ENCODE data around the gene IAH1.

IAH1 gene

DNA sequence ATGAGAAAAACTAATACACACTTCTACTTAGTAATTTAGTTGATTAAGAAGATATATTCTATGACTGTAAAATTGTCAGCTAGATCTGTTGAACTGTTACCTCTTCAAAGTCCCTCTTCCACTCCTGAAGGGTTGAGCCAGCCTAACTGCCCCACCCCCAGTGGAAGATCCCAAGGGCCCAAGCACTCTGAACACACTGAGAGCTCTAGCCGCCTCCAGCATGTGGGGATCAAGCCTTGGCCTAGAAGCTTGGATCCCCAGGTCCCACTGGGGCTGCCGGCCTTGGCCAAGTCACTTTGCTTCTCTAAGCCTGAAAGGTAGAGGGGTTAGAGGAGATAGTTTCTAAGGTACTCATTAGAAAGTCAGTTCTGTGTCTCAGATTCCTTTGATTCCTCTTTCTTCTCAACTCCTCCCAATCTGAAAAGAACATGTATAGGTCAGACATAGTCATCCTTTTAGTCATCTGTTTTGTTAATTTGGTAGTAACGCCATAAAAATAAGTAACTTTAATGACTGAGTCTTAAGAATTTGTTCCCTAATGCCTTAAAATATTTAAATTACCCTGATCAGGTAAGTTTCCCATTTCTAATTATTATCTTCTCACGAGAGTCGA, 45.3 kb upstream of the IAH1 start:
- TF ChIP-seq ZNF221 (tag by site-specific recombination; IDR thresholded peaks at IDR 0.05; ENCODE audit: borderline replicate concordance), result no peak
- no peak for TF ChIP-seq ZIC2 (tag by site-specific recombination; IDR thresholded peaks at IDR 0.05)
- TF ChIP-seq, protein P1, sequence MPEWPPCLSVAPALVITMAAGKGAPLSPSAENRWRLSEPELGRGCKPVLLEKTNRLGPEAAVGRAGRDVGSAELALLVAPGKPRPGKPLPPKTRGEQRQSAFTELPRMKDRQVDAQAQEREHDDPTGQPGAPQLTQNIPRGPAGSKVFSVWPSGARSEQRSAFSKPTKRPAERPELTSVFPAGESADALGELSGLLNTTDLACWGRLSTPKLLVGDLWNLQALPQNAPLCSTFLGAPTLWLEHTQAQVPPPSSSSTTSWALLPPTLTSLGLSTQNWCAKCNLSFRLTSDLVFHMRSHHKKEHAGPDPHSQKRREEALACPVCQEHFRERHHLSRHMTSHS (tag by site-specific recombination; IDR thresholded peaks at IDR 0.05), result no peak
- no peak for TF ChIP-seq ZNF473 (tag by site-specific recombination; IDR thresholded peaks at IDR 0.05)
- TF ChIP-seq ZNF16 (tag by site-specific recombination; IDR thresholded peaks at IDR 0.05; ENCODE audit: low read depth), result no peak
- no peak for TF ChIP-seq SCRT1 (tag by site-specific recombination; IDR thresholded peaks at IDR 0.05; ENCODE audit: borderline replicate concordance)
- TF ChIP-seq OSR2 (tag by site-specific recombination; IDR thresholded peaks at IDR 0.05), result no peak
- TF ChIP-seq RBAK (tag by site-specific recombination; IDR thresholded peaks at IDR 0.05), result no peak
- CTCF ChIA-PET, result interaction anchor here (0.6 to 1.4 kb wide), 3 partner anchors 262 to 313 kb away, joined by 3 to 4 read pairs (median 3); no protein-coding TSS in a partner anchor
- H3K9me3 ChIP-seq (ENCODE audit: control insufficient read depth, insufficient read depth, low read depth, low read length), result no peaks in the 10 kb centered on the region
- H3K27ac ChIP-seq (ENCODE audit: extremely low read depth, low read depth, low read length), result no peak overlapping the region
- no peaks in the 10 kb centered on the region for H3K4me1 ChIP-seq (ENCODE audit: control insufficient read depth, insufficient read depth, low read length)
- no peak overlapping the region for H3K4me3 ChIP-seq (ENCODE audit: low read depth, low read length)
- POLR2A ChIA-PET, result no interaction called here
- peaks cover 55 to 61% of the 10 kb centered on the region in 2 experiments for H3K36me3 ChIP-seq (ENCODE audit: control insufficient read depth in 2 of 2, insufficient read depth in 1 of 2, low read length in 2 of 2)

DNA sequence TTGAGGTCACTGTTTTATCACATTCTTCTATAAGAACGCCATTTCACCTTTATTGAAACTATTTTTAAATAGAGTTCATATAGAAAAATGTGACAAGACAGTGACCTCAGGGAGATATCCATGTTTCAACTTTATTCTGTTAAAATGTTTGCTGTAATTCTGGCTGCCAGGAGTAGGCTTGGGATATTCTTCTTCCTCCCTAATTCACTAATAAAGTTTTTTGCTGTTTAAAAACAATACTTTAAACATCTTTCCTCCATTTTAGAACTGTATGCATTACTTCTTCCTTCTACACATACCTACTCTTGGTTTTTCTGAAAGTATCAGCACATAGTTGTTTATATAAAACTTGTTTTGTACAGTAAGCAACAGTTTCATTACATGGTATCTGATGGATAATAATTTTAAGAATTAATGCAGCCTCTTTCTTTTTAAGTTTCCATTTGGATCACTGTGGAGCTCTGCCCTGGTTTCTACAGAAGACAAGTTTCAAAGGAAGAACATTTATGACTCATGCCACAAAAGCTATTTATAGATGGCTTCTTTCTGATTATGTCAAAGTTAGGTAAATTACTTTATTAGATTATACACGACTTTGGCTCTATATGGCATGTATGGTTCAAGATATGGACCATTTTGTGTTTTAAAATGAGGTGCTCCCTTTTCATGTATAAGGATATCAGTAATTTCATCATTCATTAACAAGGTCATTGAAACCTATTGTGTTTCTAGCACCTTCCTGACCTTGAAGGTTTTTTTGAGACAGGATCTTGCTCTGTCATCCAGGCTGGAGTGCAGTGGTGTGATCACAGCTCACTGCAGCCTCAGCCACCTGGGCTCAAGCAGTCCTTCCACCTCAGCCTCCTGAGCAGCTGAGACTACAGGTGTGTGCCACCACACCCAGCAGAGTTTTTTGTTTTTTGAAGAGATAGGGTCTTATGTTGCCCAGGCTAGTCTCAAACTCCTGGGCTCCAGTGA, 43.7 kb upstream of the IAH1 start:
- POLR2A ChIA-PET, result no interaction called here
- no peak overlapping the region for H3K4me3 ChIP-seq (ENCODE audit: low read depth, low read length)
- H3K9me3 ChIP-seq (ENCODE audit: control insufficient read depth, insufficient read depth, low read depth, low read length), result no peaks in the 10 kb centered on the region
- H3K4me1 ChIP-seq (ENCODE audit: control insufficient read depth, insufficient read depth, low read length), result no peaks in the 10 kb centered on the region
- no peak overlapping the region for H3K27ac ChIP-seq (ENCODE audit: extremely low read depth, low read depth, low read length)
- no peak for TF ChIP-seq ZNF837 (tag by site-specific recombination; IDR thresholded peaks at IDR 0.05)
- no peak for TF ChIP-seq TRIM28 (IDR thresholded peaks at IDR 0.05; ENCODE audit: borderline replicate concordance, low read length)
- TF ChIP-seq, protein P2, sequence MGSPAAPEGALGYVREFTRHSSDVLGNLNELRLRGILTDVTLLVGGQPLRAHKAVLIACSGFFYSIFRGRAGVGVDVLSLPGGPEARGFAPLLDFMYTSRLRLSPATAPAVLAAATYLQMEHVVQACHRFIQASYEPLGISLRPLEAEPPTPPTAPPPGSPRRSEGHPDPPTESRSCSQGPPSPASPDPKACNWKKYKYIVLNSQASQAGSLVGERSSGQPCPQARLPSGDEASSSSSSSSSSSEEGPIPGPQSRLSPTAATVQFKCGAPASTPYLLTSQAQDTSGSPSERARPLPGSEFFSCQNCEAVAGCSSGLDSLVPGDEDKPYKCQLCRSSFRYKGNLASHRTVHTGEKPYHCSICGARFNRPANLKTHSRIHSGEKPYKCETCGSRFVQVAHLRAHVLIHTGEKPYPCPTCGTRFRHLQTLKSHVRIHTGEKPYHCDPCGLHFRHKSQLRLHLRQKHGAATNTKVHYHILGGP (tag by site-specific recombination; IDR thresholded peaks at IDR 0.05), result no peak
- CTCF ChIA-PET, result no interaction called here
- H3K36me3 ChIP-seq (ENCODE audit: control insufficient read depth in 2 of 2, insufficient read depth in 1 of 2, low read length in 2 of 2), result peaks cover 61 to 72% of the 10 kb centered on the region in 2 experiments

- Histone ChIP-seq H3K9me3 (ENCODE audit: control insufficient read depth, insufficient read depth, low read depth, low read length) (no peaks in the 10 kb centered on the region), H3K27ac (ENCODE audit: extremely low read depth, low read depth, low read length) (no peak overlapping the region), H3K4me3 (ENCODE audit: low read depth, low read length) (no peak overlapping the region), H3K4me1 (ENCODE audit: control insufficient read depth, insufficient read depth, low read length) (no peaks in the 10 kb centered on the region), H3K36me3 (ENCODE audit: control insufficient read depth in 2 of 2, insufficient read depth in 1 of 2, low read length in 2 of 2) (peaks cover 82 to 87% of the 10 kb centered on the region in 2 experiments)
- ChIA-PET POLR2A (interaction anchor here (0.7 kb wide), 1 partner anchor 18 kb away, joined by 3 read pairs; no protein-coding TSS in a partner anchor), CTCF (interaction anchor here (0.6 kb wide), 1 partner anchor 195 kb away, joined by 3 read pairs; no protein-coding TSS in a partner anchor)
- TF ChIP-seq ZNF274 (IDR thresholded peaks at IDR 0.05; ENCODE audit: low read length), result no peak
- no peak for TF ChIP-seq ZNF274 (tag by site-specific recombination; IDR thresholded peaks at IDR 0.05; ENCODE audit: borderline replicate concordance)
- TF ChIP-seq, protein P3, sequence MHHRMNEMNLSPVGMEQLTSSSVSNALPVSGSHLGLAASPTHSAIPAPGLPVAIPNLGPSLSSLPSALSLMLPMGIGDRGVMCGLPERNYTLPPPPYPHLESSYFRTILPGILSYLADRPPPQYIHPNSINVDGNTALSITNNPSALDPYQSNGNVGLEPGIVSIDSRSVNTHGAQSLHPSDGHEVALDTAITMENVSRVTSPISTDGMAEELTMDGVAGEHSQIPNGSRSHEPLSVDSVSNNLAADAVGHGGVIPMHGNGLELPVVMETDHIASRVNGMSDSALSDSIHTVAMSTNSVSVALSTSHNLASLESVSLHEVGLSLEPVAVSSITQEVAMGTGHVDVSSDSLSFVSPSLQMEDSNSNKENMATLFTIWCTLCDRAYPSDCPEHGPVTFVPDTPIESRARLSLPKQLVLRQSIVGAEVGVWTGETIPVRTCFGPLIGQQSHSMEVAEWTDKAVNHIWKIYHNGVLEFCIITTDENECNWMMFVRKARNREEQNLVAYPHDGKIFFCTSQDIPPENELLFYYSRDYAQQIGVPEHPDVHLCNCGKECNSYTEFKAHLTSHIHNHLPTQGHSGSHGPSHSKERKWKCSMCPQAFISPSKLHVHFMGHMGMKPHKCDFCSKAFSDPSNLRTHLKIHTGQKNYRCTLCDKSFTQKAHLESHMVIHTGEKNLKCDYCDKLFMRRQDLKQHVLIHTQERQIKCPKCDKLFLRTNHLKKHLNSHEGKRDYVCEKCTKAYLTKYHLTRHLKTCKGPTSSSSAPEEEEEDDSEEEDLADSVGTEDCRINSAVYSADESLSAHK (tag by site-specific recombination; IDR thresholded peaks at IDR 0.05), result no peak
- no peak for TF ChIP-seq ZNF549 (tag by site-specific recombination; IDR thresholded peaks at IDR 0.05)
- TF ChIP-seq ZSCAN30 (tag by site-specific recombination; IDR thresholded peaks at IDR 0.05), result no peak
- no peak for TF ChIP-seq ZNF280C (tag by site-specific recombination; IDR thresholded peaks at IDR 0.05)
- TF ChIP-seq ZNF114 (tag by site-specific recombination; IDR thresholded peaks at IDR 0.05), result no peak
- TF ChIP-seq EGR2 (tag by site-specific recombination; IDR thresholded peaks at IDR 0.05; ENCODE audit: low read depth), result no peak
- TF ChIP-seq HOXC10 (CRISPR knock-in tag; IDR thresholded peaks at IDR 0.05), result no peak
- TF ChIP-seq ZNF404 (tag by site-specific recombination; IDR thresholded peaks at IDR 0.05), result no peak
- TF ChIP-seq GFI1B (tag by site-specific recombination; IDR thresholded peaks at IDR 0.05), result no peak
- no peak for TF ChIP-seq ZNF311 (tag by site-specific recombination; IDR thresholded peaks at IDR 0.05; ENCODE audit: borderline replicate concordance)
- no peak for TF ChIP-seq ZNF514 (tag by site-specific recombination; IDR thresholded peaks at IDR 0.05)
Measured at GRCh38 chr2:9434489-9434888, 39.9 kb upstream of the IAH1 start.

All from HEK293 (cell line).